Measurements from ENCODE around the gene ANKRD29.

The ANKRD29 gene

GRCh38 chr18:23662309-23663263 lies at the start of gene ANKRD29:
Gene ANKRD29, minus strand, starts transcription at chr18:23662911. Its CDS starts 181 bp downstream, at chr18:23662730.
- peak; percentile 47 for DNase-seq

GRCh38 chr18:23712445-23712844 lies 49.7 kb upstream of the ANKRD29 start:
- DNase-seq = no peak

- no peak for DNase-seq
Observed at GRCh38 chr18:23711426-23711825, 48.7 kb upstream of the ANKRD29 start.

- DNase-seq = no peak
Observed at GRCh38 chr18:23710946-23711345, 48.2 kb upstream of the ANKRD29 start.

GRCh38 chr18:23710068-23710527 lies 47.4 kb upstream of the ANKRD29 start:
- DNase-seq = no peak

GRCh38 chr18:23706971-23707640 lies 44.4 kb upstream of the ANKRD29 start:
- no peak for DNase-seq

GRCh38 chr18:23704806-23705205 lies 42.1 kb upstream of the ANKRD29 start:
- no peak for DNase-seq

- DNase-seq = no peak
Observed at GRCh38 chr18:23703987-23704384, 41.3 kb upstream of the ANKRD29 start.

GRCh38 chr18:23703057-23703986 lies 40.6 kb upstream of the ANKRD29 start:
- no peak for DNase-seq

- DNase-seq = no peak
Observed at GRCh38 chr18:23702606-23703005, 39.9 kb upstream of the ANKRD29 start.

- no peak for DNase-seq
Observed at GRCh38 chr18:23701544-23702064, 38.9 kb upstream of the ANKRD29 start.

GRCh38 chr18:23701017-23701416 lies 38.3 kb upstream of the ANKRD29 start:
- no peak for DNase-seq

- DNase-seq = no peak
Observed at GRCh38 chr18:23694637-23695430, 32.1 kb upstream of the ANKRD29 start.

- no peak for DNase-seq
Observed at GRCh38 chr18:23693846-23694245, 31.1 kb upstream of the ANKRD29 start.

- DNase-seq = no peak
Observed at GRCh38 chr18:23690505-23691068, 27.9 kb upstream of the ANKRD29 start.

GRCh38 chr18:23689616-23690504 lies 27.1 kb upstream of the ANKRD29 start:
- peak; percentile 28 for DNase-seq

- peak; percentile 55 for DNase-seq
Observed at GRCh38 chr18:23689031-23689615, 26.4 kb upstream of the ANKRD29 start, which contains the start of gene LAMA3. Gene LAMA3, plus strand, starts transcription at chr18:23689453. Its CDS starts 231 bp downstream, at chr18:23689684.

GRCh38 chr18:23688528-23688927 lies 25.8 kb upstream of the ANKRD29 start:
- no peak for DNase-seq

GRCh38 chr18:23684515-23685197 lies 21.9 kb upstream of the ANKRD29 start:
- no peak for DNase-seq
